Stimulated activated naive CD8-positive, alpha-beta T cell treated with anti-CD3 and anti-CD28 coated beads, Interleukin-15, amount 100 ng/mL, for 72 hours (primary cell): Measurements from ENCODE around the gene RPS6KA1.

Experiments
- ATAC-seq: fragments of 150-1000 bp; cut with Tn5 transposase; 2 replicates; pipeline ENCODE4 v1.10.0; 2021; ENCODE audit warnings: mild to moderate bottlenecking, moderate library complexity
- DNase-seq, 2 donors: peaks; one replicate each; pipeline ENCODE4 v3.0.0; 2021 to 2022
- H3K27ac Mint-ChIP-seq, 2 donors: one replicate each; pipeline ENCODE4 v1.8.0; 2022; ENCODE audit warnings: mild to moderate bottlenecking in 2 of 2, mixed read lengths in 2 of 2, moderate library complexity in 2 of 2
- H3K27me3 Mint-ChIP-seq: one replicate; pipeline ENCODE4 v1.8.0; 2022; ENCODE audit warnings: mixed read lengths
- H3K4me1 Mint-ChIP-seq: one replicate; pipeline ENCODE4 v1.8.0; 2022; ENCODE audit warnings: mild to moderate bottlenecking, mixed read lengths
- H3K4me3 Mint-ChIP-seq, 2 donors: one replicate each; pipeline ENCODE4 v1.8.0; 2022; ENCODE audit warnings: mild to moderate bottlenecking in 2 of 2, mixed read lengths in 2 of 2, moderate library complexity in 1 of 2
- H3K9me3 Mint-ChIP-seq, 2 donors: one replicate each; pipeline ENCODE4 v1.8.0; 2022; ENCODE audit warnings: mixed read lengths in 2 of 2

RPS6KA1 gene

GRCh38 chr1:26522073-26522472 lies 7.5 kb upstream of the RPS6KA1 start:
- H3K27me3 Mint-ChIP-seq, result peaks cover 14% of the 10 kb centered on the region
- H3K4me1 Mint-ChIP-seq, result peaks cover 7% of the 10 kb centered on the region
- ATAC-seq, result no peak
- no peaks in the 10 kb centered on the region for H3K9me3 Mint-ChIP-seq
- H3K27ac Mint-ChIP-seq, result no peak overlapping the region
- DNase-seq, result no peak
- no peak overlapping the region for H3K4me3 Mint-ChIP-seq

DNA sequence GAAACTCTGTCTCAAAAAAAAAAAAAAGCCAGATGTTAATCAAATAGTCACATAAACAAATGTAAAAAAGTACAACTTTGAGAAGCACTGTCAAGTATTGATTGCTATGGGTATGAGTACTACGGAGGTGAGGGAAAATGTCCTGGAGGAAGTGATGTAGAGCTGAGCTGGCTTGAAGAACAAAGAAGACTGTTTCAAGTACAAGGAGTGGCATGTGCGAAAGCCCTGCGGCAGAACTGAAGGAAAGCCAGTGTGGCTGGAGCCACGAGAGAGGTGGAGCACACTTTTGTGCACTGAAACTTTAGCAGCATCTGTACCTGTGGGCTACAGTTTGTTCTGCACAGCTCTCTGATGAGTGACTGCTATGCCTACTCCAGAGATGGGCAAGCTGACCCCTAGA lies 5.4 kb upstream of the RPS6KA1 start:
- H3K27ac Mint-ChIP-seq, result no peak overlapping the region

GRCh38 chr1:26526287-26526686 lies 3.3 kb upstream of the RPS6KA1 start:
- DNase-seq, result no peak
- peaks cover 29% of the 10 kb centered on the region for H3K4me1 Mint-ChIP-seq
- no peak overlapping the region for H3K4me3 Mint-ChIP-seq
- H3K27me3 Mint-ChIP-seq, result peaks cover 21% of the 10 kb centered on the region
- no peak overlapping the region for H3K27ac Mint-ChIP-seq
- no peaks in the 10 kb centered on the region for H3K9me3 Mint-ChIP-seq
- no peak for ATAC-seq

More for the DNA sequence above, 5.4 kb upstream of the RPS6KA1 start:
- Mint-ChIP-seq H3K9me3 (no peaks in the 10 kb centered on the region), H3K4me1 (peaks cover 14% of the 10 kb centered on the region), H3K4me3 (no peak overlapping the region), H3K27me3 (peaks cover 21% of the 10 kb centered on the region)
- DNase-seq, result no peak
- ATAC-seq, result no peak

DNA sequence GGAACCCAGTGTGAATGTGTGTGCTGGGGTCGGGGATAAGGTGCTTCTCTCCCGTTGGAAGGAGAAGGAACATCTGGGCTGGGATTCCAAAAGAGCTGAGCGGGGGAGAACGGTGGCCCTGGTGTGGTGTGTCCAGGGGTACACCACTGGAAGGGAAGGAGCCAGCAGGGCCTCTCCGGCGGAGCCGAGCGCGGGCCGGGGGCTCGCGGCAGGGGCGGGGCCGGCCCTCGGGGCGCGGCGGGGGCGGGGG lies 231 bp upstream of the RPS6KA1 start:
- DNase-seq (no peak), ATAC-seq (peak; percentile 71)
- peaks cover 14% of the 10 kb centered on the region for H3K27me3 Mint-ChIP-seq
- H3K4me1 Mint-ChIP-seq, result peaks cover 40% of the 10 kb centered on the region
- H3K4me3 Mint-ChIP-seq, result peak overlapping the region; percentile 97 to 98
- peak overlapping the region; percentile 97 to 98 for H3K27ac Mint-ChIP-seq
- no peaks in the 10 kb centered on the region for H3K9me3 Mint-ChIP-seq

GRCh38 chr1:26530410-26530894 lies 891 bp downstream of the RPS6KA1 start:
- peaks cover 7% of the 10 kb centered on the region for H3K27me3 Mint-ChIP-seq
- H3K27ac Mint-ChIP-seq, result no peak overlapping the region
- DNase-seq (no peak), ATAC-seq (peak; percentile 3)
- H3K4me3 Mint-ChIP-seq, result peak overlapping the region; percentile 97 to 98
- H3K4me1 Mint-ChIP-seq, result peaks cover 49% of the 10 kb centered on the region
- H3K9me3 Mint-ChIP-seq, result no peaks in the 10 kb centered on the region

- DNase-seq (no peak), ATAC-seq (peak; percentile 36)
- H3K9me3 Mint-ChIP-seq, result no peaks in the 10 kb centered on the region
- peak overlapping the region in 1 of 2 donors; percentile 58 for H3K27ac Mint-ChIP-seq
- H3K4me1 Mint-ChIP-seq, result peaks cover 50% of the 10 kb centered on the region
- H3K4me3 Mint-ChIP-seq, result peak overlapping the region; percentile 97 to 98
- peaks cover 7% of the 10 kb centered on the region for H3K27me3 Mint-ChIP-seq
Measured at GRCh38 chr1:26530895-26531598, 1.5 kb downstream of the RPS6KA1 start.

DNA sequence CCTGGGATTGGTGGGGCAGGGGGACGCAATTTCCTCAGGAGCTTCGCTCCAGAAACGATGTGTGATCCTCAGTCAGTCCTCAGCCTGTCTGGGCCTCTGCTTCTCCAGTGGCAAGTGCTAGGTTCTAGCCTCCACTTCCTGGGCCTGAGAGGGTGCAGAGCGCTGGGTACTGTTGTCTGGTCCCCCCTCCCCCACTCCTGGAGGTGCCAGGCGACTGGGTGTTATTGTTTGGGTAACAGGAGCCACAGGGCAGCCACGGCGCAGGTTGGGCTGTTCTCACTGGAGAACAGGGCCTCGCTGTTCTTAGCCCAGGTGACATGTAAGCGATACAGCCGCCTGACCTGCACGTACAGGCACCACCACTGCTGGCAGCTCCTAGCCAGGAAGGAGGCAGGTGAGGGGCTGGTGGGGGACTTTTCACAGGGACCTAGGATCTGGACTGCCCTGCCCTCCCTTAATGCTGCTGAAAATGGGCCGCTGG lies 2.1 kb downstream of the RPS6KA1 start:
- H3K4me1 Mint-ChIP-seq, result peaks cover 50% of the 10 kb centered on the region
- H3K27me3 Mint-ChIP-seq, result peaks cover 7% of the 10 kb centered on the region
- H3K4me3 Mint-ChIP-seq, result no peak overlapping the region
- no peak for ATAC-seq
- no peaks in the 10 kb centered on the region for H3K9me3 Mint-ChIP-seq
- DNase-seq, result no peak
- H3K27ac Mint-ChIP-seq, result no peak overlapping the region

GRCh38 chr1:26533951-26534509 lies 4.5 kb downstream of the RPS6KA1 start:
- H3K27ac Mint-ChIP-seq, result peak overlapping the region in 1 of 2 donors; percentile 7
- H3K4me1 Mint-ChIP-seq, result peaks cover 62% of the 10 kb centered on the region
- H3K27me3 Mint-ChIP-seq, result no peaks in the 10 kb centered on the region
- DNase-seq (no peak), ATAC-seq (no peak)
- no peak overlapping the region for H3K4me3 Mint-ChIP-seq
- no peaks in the 10 kb centered on the region for H3K9me3 Mint-ChIP-seq

GRCh38 chr1:26535201-26535600 lies 5.6 kb downstream of the RPS6KA1 start:
- ATAC-seq (no peak), DNase-seq (no peak)
- no peaks in the 10 kb centered on the region for H3K9me3 Mint-ChIP-seq
- H3K4me1 Mint-ChIP-seq, result peaks cover 67% of the 10 kb centered on the region
- no peak overlapping the region for H3K4me3 Mint-ChIP-seq
- H3K27me3 Mint-ChIP-seq, result no peaks in the 10 kb centered on the region
- no peak overlapping the region for H3K27ac Mint-ChIP-seq

- DNase-seq (no peak), ATAC-seq (no peak)
- Mint-ChIP-seq H3K4me1 (peaks cover 67% of the 10 kb centered on the region), H3K9me3 (no peaks in the 10 kb centered on the region), H3K4me3 (no peak overlapping the region), H3K27ac (no peak overlapping the region), H3K27me3 (no peaks in the 10 kb centered on the region)
Measured at GRCh38 chr1:26536081-26536480, 6.5 kb downstream of the RPS6KA1 start.

DNA sequence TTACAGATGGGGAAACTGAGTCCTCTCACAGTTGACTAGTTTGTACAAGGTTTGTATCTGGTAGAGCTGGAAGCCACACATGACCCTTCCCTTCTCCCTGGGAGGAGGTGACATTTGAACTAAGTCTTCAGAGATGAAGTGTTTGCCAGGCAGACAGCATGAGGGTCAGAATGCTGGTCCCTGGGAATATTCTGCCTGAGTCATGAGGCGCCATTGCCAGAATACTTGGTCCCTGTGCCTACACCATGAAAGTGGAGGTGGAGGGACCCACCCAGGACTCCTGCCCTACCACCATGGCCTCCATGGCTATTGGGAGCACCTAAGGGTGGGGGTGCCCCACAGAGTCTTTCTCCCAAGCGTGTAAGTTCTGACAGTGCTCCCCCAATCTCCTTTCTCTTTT lies 7.0 kb downstream of the RPS6KA1 start:
- Mint-ChIP-seq H3K9me3 (no peaks in the 10 kb centered on the region), H3K4me3 (no peak overlapping the region), H3K27ac (no peak overlapping the region), H3K4me1 (peaks cover 67% of the 10 kb centered on the region), H3K27me3 (no peaks in the 10 kb centered on the region)
- DNase-seq, result no peak
- ATAC-seq, result no peak

DNA sequence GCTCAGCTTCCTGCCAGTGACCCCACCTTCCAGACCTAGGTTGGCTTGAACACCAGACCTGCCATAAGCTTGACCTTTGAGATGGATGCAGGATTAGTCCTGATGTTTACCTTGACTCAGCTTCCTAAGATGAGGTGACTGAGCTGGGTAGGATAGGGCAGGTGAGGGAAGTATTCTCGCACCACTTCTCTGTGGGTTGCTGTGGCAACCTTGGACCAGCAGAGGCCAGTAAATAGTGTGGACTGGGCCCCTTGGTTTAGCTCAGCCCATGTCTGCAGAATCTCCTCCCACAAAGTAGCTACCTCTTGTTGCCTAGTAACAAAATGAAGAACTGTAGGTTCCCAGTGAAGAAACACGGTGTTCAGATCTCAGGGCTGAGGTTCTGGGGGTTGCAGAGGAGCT lies 8.4 kb downstream of the RPS6KA1 start:
- Mint-ChIP-seq H3K9me3 (no peaks in the 10 kb centered on the region), H3K27ac (no peak overlapping the region), H3K4me1 (peaks cover 75% of the 10 kb centered on the region), H3K4me3 (no peak overlapping the region), H3K27me3 (no peaks in the 10 kb centered on the region)
- ATAC-seq, result no peak
- DNase-seq, result no peak

DNA sequence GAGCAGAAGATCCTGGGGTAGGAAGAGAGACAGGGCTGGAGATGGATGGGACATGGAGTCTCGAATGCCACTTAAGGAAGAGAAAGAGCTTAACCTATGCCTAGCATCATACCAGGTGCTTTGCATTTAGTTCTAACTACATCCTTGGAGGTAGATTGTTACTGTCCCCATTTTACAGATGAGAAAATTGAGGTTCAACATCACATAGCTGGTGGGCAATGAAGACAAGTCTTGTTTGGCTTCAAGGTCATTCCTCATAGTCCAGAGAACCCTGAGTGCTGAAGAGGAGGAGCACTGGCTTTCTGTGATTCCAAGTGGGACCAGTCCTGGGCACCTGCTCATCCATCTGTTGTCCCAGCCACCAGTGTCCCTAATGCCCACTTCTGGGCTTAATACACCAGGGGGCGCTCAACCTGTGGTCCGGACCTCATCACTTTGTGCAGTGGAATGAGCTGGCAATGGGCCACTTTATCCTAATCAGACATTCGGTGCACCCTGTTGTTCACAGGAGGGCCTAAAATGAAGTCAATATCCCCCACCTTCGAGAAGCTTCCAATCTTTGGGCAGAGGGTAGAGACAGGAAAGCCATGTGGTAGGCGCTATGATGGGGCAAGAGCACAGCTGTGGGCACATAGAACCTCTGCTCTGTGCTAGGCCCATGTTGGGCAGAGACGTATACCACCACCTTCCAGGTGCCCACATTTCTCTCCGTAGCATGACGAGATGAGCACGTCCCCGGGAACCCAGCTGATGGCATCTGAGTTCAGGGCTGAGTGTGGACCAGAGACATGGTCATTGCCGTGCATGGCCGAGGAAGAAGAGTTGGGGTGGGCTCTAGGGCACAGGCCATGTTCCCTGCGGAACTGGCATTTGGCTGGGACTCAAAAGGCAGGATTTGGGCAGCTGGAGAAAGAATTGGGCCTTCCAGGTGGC lies 9.2 kb downstream of the RPS6KA1 start:
- Mint-ChIP-seq H3K27ac (no peak overlapping the region), H3K4me1 (peaks cover 82% of the 10 kb centered on the region), H3K27me3 (no peaks in the 10 kb centered on the region), H3K4me3 (no peak overlapping the region), H3K9me3 (no peaks in the 10 kb centered on the region)
- DNase-seq, result peak in 1 of 2 donors; percentile 58
- no peak for ATAC-seq

DNA sequence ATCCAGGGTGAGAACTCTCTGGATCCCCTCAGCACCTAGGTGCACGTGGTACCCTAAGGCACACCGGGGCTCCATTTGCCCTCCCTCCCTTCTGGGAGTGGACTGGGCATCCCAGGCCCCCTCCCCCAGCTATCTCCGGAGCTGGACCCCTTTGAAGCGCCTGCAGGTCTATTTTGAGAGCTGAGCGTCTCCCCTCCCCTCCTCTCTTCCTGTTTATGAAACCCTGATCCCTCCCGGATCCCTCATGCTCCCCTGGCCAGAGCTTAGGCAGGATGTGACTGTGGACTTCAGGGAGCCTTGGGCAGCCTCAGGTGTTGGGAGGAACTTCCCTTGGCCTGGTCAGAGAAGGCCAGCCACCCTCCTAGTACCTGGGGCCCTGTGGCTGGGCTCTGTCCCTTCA lies 10.2 kb downstream of the RPS6KA1 start:
- ATAC-seq (no peak), DNase-seq (no peak)
- Mint-ChIP-seq H3K9me3 (no peaks in the 10 kb centered on the region), H3K4me3 (peak overlapping the region; percentile 40 to 60), H3K4me1 (peaks cover 82% of the 10 kb centered on the region), H3K27me3 (no peaks in the 10 kb centered on the region), H3K27ac (peak overlapping the region; percentile 52 to 90)

DNA sequence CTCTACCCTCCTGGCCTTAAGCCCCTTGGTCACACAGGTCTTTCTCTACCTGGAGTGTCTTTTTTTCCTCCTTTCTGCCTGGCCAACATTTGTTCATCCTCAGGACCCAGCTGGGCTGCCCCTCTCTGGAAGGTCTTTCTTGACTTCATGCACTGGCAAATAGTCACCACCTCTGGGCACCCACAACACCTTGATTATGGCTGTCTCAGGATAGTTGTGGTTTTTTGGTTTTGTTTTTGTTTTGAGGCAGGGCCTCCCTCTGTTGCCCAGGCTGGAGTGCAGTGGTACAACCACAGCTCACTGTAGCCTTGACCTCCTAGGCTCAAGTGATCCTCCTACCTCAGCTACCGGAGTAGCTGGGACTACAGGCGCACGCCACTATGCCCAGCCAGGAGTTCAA lies 10.8 kb downstream of the RPS6KA1 start:
- no peaks in the 10 kb centered on the region for H3K27me3 Mint-ChIP-seq
- DNase-seq (peak in 1 of 2 donors; percentile 49), ATAC-seq (no peak)
- peak overlapping the region; percentile 40 to 60 for H3K4me3 Mint-ChIP-seq
- H3K4me1 Mint-ChIP-seq, result peaks cover 82% of the 10 kb centered on the region
- H3K9me3 Mint-ChIP-seq, result no peaks in the 10 kb centered on the region
- peak overlapping the region in 1 of 2 donors; percentile 41 for H3K27ac Mint-ChIP-seq

DNA sequence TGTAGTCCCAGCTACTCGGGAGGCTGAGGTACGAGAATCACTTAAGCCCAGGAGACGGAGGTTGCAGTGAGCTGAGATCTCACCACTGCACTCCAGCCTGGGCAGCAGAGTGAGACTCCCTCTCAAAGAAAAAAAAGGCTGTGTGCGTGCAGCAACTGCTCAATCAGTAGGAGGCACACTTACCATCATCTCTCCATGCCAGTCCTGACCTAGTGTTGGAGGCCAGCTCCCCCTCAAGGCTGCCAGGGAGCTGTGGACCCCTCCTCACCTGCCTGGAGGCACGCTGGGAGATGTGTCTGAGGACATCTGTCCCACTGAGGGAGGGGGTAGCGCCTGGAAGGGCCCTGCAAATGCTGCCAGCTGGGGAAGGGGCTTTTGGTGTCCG lies 11.9 kb downstream of the RPS6KA1 start:
- Mint-ChIP-seq H3K27ac (peak overlapping the region; percentile 75 to 96), H3K4me3 (peak overlapping the region; percentile 87 to 88), H3K4me1 (peaks cover 91% of the 10 kb centered on the region), H3K9me3 (no peaks in the 10 kb centered on the region), H3K27me3 (no peaks in the 10 kb centered on the region)
- ATAC-seq (no peak), DNase-seq (peak in 1 of 2 donors; percentile 45)
